SK-N-DZ (cell line): ENCODE data around the gene SMIM10L1.

Source experiments
- DNase-seq: peaks from one replicate; pipeline ENCODE4 v3.0.0-alpha.2; 2015; ENCODE audit warnings: low spot score

SMIM10L1 gene

DNA sequence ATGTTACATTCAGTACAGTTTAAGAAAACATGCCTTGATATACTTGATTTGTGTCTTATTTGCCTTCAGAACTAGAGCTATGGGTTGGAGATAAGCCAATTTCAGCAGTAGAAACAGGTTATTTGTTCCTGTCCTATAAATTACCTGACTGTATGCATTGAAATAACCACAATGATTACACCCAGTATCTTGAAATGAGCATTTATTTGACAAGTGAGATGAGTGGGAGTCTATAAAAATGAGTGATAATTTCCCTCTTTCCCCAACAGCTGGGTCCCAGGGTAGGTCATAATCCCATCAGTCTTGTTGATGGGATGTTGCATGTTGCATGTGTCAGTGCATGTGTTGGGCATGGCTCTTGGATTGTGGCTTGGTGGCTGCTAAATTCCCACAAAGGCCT, 12.0 kb downstream of the SMIM10L1 start:
- no peak for DNase-seq

- DNase-seq: no peak
Measured at GRCh38 chr12:11186837-11187236, 15.8 kb downstream of the SMIM10L1 start, which contains the start of gene TAS2R42. Gene TAS2R42, minus strand, starts transcription at chr12:11186937. Its CDS starts 0 bp downstream, at chr12:11186937.

DNA sequence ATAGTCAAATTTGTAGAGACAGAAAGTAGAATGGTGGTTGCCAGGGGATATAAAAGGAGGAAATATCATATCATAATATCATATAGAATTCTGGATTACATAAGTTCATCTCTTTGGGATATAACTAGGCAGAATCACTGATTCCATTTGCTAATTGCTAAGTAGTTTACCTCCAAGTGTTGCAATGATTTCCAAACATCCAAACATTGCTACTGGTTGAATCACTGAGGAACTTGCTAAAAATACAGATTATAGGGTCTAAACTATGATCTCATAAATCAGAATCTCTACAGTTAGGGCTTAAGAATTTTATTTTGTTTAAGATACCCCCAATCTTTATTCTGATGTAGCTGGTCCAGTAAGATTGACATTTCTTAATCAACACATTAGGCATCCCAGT, 31.8 kb downstream of the SMIM10L1 start:
- DNase-seq: no peak

DNA sequence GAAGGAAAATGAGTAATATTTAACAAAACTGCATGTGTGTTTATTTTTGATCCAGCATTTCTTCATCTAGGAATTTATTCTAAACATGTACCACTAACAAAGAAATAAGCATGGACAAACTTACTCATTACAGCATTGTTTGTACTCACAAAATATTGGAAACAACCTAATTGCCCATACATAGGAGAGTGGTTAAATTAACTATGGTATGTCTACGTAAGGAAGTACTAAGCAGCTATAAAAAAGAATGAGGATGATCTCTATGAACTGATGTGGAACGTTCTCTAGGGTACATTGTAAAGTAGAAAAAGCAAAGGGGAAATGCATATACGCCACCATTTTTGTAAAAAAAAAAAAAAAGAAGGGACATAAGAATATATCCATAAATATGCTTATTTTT, 33.2 kb downstream of the SMIM10L1 start:
- no peak for DNase-seq

GRCh38 chr12:11209113-11209512, 38.1 kb downstream of the SMIM10L1 start:
- no peak for DNase-seq
